ENCODE data around the gene VEGFA.

Gene VEGFA

DNA sequence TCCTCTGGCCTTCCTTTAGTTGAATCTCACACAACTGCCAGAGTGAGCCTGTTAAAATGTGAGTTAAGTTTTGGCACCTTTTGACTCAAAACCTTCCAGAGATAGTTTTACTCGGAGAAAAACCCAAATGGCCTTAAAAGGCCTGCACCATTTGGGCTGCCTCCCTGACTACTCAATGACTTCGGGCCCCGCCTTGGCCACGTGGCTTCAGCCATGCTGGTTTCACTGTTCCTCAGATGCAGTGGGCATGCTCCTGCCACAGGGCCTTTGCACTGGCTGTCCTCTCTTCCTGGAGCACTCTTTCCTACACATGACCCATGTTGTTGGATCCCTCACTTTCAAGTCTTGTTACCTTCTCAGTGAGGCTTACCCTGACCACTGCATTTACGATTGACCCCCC, 18.3 kb downstream of the VEGFA start:
- DNase-seq, result no peak

DNA sequence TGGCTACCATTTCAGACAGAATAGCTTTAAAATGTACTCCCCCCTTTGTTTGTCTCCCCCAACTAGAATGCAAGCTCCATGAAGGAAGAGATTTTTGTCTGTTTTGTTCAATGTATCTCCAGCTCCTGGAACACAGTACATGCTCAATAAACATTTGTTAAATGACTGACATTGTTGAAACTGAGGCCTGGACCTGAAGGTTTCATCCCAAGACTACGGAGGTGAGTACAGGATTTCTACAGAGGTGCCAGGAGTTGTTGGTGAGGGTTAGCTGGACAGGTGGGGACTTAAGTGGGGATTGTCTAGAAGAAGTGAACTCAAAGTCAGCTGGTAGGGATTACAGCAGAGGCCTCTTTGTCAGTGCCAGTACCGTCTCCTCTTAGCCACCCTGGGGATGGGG, 19.4 kb downstream of the VEGFA start:
- no peak for DNase-seq

DNA sequence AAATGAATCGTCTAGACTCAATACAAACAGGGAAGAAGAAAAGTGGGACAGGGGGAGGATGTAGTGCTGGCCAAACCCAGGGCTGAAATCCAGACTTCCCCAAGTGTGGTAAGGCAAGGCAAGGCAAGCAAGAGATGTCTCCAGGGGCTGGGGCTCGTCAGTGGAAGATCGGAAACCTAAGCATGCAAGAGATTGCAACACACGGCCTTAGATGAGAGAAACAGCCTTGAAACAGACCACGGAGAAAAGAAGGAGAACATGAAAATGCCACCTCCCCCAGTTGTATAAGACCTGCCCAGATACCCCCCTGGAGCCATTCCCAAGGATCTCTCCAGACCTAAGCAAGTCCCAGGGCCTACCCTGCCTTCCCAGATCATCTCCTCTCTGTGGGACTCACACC, 20.0 kb downstream of the VEGFA start:
- DNase-seq, result no peak

DNA sequence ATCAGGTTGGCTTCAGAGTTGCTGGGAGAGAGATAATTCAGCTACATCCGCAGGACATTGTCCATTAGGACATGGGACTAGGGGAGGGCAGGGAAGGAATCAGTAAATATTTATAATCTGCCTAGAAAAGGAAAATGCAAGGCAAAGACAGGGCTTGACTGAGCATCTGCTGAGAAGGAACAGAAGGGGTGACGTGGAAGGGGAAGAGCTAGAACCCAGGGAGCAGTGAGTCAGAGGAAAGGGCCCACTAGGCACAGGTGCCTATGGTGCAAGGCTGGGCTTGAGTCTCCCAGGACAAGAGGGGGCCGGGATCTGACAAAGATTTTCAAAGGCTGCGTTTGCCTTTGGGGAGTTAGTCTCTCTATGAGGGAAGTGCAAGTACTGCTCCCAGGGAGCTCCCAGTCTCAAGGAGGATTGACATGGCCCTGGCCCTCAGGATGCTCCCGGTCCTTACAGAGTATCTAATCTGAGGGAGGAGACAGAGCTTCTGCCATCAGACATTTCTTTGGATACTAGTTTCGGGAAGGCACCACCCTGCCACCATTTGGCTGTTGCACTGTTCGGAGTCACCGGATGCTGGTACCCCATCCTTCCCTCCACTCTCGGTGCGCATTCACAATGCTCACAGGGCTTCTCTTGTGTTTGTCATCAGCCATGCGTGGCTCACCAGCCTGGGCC, 21.9 kb downstream of the VEGFA start:
- no peak for DNase-seq

DNA sequence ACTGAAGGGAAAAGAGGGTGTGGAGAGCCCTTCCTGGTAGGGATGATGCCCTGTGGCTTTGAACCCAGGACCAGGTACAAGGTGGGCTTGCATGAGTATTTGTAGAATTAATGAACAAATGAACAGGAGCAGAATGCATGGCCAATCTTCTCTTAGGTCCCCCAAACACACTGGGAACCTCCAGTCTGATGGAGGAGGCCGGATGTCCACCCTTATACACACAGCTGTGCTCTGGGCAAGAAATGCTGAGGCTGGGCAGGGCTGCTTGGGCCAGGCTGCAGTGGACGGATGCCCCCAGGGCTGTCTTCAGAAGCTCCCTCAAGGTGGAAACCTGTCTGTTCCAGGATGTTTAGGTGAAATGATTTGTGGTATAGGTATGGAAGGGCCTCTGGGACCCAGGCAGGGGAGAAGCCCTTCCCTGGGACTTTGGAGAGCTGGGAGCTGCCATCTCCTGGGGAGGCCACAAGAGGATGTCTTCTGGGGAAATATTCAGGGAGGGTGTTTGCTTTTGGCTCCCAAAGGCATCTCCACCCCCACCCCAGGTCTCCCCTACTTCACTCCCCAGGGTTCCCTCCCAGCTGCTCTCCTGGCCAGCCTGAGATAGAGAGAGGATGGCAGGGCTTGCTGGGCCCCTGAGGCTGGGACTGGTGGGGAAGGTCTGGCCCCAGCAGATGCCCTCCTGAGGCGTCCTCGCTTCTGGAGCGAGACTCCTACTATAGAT, 23.3 kb downstream of the VEGFA start:
- no peak for DNase-seq

DNA sequence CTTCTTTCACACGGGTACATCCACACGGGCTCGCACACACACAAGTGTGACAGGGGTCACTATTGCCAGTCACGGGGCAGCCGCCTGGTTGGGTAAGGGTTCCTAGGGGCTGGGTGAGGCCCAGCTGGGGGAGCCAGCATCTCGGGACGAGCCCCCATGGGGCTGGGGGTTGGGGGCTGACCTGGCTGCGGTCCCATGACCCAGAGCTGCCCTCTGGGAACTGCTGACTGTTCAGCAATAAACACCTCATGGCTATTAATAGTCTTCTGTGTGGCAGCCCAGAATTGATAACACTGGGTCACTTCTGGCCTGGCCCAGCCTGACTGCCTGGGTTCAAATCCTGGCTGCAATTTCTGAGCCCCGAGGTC, 23.8 kb downstream of the VEGFA start:
- no peak for DNase-seq

DNA sequence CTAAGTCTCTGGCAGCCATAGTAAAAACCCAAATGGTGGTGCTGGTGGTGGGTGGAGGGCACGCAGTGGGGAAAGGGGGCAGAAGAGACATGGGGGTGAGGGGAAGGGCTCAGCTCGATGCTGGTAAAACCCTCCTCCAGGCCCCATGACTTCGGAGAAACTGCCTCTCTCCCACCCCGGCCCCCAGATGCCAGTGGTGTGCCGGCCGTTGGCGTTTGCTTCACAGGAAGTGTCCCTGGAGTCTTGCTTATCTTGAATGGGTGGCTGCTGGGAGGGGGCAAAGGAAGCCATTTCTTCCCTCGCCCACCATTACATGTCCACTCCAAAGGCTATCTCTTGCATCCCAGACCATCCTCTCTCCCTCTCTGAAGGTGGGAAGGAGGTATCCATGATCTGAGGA, 25.4 kb downstream of the VEGFA start:
- no peak for DNase-seq

DNA sequence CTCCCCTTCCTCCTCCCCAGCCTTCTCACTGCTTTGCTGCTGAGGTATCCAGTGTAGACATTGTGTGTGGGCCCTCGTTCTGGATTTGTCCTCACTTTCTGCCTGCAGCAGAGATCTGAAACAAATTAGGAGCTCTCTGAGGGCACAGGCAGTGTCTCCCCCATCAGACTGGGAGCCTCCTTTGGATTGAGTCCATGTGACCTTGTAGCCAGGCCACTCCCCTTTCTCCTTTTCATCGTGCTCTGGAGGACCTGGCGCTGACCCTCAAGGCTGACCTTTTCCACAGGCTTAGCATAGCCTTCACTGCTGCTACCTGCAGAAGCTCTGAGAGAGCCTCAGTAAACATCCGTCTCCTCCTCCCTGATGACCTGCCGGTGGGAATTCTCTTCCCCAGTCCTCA, 26.2 kb downstream of the VEGFA start:
- no peak for DNase-seq

DNA sequence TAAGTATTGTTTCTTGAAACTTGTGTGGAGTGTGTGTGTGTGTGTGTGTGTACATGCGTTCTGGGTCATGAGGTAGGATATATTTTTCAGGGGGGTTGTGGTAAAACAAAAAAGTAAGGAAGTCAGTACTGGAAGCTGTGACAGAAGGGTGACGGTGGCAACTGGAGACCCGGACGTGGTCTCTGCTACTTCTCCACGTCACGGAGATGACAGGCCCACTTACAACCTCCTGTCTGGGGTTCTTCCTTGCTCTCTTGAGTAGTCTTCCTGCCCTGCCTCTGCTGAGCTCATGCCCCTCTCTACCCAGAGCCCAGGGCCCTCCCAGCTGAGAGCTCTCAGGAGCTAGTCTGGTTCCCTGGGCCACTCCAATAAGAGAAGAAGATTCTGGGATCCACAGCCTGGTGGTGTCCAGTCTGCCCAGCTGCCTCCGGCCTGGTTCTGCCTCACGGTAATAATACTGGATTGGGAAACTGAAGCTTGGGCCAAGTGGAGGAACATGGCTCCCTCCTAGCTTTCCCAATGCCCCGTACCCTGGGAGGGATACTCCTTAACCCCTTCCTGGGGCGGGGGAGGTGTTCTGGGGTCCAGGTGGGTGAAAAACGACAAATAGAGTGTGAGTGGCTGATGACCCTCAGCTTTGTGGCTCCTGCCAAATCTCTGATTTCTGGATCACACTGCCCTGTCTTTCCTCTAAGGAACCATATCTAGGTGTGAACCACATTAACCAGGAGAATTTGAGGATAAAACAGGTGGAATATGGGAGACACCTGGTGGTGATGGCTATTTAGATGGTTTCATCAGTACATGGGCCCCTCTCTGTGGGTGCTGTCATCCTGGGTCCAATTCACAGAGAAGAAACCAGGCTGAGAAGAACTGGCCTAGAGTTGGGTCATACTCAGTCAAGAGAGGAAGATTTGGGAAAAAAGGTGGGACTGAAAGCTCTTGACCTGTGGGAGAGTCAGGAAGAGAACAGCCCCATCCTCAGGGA, 27.2 kb downstream of the VEGFA start:
- DNase-seq, result no peak

DNA sequence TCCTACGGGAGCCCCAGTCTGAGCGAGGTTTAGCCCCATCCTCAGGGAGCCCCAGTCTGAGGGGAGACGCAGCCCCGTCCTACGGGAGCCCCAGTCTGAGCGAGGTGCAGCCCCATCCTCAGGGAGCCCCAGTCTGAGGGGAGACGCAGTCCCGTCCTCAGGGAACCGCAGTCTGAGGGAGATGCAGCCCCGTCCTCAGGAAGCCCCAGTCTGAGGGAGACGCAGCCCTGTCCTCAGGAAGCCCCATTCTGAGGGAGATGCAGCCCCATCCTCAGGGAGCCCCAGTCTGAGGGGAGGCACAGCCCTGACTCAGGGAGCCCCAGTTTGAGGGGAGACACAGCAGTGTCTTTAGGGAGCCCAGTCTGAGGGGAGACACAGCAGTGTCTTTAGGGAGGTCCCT, 27.9 kb downstream of the VEGFA start:
- DNase-seq, result no peak

DNA sequence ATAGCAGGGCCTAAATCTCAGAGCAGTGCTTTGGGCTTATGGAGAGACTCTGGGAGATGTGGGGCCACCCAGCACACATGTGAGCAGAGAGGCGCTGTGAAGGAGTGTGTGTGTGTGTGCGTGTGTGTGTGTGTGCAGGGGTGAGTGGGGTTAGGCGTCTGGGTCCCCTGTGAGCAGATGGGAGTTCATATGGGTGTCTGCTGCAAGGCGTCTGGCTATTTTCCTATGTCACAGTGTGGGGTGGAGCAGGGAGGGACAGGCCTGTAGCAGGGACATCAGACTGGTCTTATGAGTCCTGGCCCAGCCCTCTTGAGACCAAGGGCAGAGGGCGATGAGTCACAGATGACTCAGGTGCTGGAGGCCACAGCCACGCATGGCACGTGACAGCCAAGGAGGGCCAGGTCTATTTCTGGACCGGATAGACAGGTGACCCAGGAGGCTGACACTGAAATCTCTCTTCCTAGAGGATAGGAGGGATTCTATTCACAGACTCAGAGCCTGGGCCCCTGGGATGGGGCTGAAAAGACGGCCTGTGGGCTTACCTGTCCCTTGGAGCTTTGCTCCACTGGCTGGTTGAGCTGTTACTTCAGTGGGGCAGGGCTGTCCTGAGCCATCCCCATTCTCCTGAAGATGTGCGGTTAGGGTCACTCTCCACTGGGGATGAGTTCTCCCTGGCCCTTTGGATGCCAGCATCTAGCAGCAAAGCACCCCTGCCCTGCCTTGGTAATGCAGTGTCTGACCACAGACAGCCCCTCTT, 28.9 kb downstream of the VEGFA start:
- DNase-seq, result peak; percentile 31

DNA sequence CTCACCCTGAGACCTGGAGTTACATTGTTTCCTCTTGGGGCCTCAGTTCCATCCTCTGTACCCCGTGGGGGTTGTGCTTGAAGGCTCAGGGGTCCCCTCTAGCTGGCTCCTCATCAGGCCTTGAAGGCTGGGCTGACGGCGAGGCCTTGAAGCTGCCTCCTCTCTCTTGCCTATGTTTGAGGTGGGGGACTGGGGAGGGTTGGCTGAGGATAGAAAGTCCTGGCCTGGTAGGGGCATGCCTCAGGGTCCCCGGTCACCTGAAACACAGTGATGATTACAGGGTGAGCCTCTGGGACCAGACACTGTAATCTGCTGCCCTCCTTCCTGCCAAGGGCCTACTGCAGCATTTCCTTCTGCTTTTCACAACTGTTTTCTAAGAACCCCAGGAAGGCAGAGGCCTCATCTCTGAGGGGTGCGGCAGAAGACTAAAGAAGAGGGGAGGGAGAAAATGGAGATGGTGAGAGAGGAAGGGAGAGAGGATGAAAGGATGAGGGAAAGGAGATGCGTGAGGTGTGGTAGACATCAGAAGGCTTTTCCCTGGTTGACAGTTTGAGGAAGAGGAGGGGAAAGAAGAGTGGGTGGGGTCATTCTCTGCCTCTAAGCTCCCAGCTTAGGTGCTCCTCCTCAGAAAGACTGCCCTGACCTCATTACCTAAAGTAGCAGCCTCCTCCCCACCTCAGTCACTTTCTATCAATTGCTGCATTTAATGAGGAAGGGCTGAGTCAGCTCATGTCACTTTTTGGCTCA, 29.7 kb downstream of the VEGFA start:
- no peak for DNase-seq

DNA sequence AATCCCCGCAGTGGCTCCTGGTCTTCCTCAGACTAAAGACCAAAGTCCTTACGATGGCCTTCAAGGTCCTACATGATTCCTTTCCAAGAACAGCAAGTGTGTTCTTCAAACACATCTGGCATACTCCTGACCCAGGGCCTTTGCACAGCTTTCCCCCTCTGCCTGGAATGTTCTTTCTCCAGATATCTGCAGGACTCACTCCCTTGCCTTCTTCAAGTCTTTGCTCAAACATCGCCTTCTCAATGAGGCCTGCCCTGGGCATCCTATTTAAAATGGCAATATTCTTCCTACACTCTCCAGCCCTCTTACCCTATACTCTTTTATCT, 30.2 kb downstream of the VEGFA start:
- no peak for DNase-seq

DNA sequence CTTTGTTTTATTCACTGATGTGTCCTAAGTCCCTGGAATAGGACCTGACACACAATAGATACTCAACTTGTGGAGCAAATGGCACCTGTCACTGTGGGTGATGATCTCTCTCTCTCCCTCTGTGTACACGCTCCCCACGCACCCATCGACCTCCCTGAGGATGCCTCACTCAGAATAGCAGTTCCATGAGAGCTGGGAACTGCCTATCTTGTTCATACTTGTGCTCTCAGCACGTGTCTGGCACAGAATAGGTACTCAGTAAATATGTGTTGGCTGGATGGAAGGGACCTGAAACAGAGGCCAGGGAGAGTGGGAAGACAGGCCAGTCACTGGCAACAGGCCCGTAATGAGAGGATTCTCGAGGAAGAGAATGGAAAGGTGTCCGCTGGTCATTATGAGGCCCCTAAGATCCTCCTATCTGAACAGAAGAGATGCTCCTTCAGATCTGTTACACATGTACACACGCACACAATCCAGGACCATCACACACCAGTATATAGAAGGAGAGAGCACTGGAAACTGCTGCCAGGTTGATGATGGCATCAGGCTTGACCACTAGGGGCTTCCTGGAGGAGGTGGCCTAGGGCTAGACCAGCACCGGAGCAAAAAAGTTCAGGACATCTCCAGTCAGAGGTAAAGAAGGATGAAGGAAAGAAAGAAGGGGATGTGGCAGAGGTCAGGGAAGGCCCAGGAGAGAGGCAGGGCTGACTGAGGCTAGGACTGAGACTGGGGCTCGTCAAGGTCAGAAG, 30.9 kb downstream of the VEGFA start:
- DNase-seq, result no peak

DNA sequence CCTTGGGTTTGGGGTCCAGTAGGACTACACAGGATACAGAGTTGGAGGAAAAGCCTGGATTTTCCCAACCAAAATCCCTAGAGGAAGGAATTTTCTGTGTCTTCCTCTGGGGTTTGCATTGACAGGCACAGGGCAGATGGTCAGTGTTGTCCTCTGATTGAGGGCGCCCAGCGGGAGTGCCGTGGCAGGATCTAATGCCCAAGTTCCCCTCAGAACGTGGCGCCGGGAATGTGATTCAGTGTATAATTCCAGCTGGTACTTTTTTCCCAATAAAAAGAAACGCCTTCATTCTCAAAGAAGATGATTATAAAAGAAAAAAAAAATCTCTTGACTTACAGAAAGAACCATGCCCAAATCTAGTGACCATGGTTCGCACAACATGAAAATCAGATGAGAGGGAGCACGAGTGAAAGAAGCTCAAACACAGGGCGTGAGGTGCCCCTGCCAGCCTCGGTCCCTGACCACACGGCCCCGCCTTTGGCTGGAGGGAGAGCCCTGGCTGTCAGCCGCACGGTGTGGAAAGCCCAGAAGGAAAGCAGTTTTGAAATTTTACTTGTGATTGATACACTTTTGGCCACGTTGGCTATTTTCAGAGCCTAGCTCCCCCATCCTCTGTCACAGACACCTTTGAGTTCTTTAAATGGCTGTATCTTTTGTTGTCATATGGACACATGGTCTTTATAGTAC, 31.6 kb downstream of the VEGFA start:
- no peak for DNase-seq

DNA sequence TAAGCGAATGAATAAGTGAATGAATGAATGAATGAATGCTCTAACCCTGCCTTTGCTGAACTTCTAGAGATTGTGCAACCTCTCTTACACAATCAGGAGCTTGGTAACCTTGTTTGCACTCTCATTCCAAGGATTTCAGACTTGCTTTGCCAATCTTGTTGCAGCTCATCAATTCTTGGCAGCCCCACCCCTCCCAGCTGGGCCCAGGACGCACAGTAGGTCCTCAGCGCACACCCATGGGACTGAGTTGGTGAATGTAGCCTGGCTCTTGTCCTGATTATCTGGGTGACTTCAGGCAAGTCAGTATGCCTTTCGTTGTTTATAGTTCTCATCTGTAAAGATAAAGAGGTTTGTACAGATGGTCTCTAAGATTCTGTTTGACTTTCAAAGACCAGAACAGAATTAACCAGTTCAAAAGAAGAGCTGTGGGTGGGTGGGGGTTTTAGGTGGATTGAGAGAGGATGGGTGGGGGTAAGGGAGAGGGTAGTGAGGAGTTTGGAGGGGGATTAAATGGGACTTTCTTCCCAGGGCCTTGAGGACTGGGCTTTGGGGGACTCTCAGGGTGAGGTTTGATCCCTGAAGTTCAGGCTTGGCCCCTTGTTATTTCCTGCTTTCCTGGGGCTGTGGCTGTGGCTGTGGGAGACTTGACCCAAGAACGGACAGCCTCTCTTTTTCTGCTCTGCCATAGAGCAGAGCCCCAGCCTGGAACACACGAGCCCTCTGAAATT, 33.2 kb downstream of the VEGFA start:
- no peak for DNase-seq

DNA sequence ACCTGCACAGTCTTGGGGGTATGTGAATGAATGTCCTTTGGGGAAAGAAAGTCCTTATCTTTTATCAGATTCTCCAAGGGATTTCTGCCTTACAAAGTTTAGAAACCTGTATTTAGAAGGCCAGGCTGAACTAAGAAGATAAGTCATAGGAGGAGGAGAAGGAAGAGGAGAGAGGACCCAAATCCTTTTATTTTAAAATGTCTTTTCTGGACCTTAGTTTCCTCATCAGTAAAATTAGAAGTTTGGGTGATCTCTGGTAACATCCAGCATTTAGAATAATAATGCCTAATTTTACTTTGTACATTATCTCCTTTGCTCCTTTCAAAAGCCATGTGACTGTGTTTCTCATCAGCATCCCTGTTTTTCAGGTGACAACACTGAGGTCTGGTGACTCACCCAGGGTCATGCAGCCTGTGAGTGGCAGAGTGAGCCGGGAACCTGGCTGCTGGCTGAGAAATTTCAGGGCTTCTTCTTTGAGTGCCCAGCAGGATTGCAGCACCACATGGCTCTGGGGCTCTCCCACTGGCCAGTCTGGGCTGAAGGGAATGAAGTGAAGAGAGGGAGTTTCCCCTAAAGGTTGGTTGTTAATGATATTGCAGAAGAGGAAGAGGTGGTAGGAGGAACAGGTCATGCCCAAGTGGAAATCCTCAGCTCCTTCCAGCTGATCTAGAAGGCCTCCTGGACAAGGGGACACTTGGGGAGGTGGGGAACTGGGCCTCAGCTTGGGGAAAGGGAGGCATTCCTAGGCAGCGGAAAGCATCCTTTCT, 34.0 kb downstream of the VEGFA start:
- peak; percentile 32 for DNase-seq

DNA sequence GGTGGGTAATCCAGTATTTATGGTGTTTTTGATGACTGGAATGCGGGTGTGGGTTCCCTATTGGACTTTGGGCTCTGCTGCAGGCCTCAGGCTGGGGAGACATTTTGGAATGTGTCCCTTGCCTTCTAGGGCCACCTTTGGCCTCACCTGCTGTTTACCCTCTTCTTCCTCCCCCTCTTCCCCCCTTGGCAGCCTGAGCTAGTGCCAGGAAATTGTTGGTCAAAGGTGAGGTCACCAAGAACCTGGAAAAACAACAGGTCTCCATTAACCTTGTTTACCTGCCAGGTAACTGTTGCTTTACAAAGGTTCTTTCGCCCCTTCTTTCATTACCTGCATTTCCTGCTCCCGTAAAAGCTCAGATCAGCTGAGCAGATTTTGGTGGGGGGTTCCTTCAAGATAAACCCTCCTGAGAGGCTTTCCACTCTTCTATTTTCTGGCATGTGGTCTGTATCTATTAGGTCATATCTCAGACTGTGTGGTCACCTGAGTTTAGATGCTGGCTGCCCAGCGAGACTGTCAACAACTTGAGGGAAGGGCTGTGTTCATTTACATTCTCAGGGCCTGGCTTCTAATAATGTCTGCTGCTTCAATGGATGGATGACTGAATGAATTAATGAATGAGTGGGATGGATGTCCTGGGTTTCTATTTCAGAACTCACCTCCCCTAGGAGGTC, 34.7 kb downstream of the VEGFA start:
- no peak for DNase-seq

DNA sequence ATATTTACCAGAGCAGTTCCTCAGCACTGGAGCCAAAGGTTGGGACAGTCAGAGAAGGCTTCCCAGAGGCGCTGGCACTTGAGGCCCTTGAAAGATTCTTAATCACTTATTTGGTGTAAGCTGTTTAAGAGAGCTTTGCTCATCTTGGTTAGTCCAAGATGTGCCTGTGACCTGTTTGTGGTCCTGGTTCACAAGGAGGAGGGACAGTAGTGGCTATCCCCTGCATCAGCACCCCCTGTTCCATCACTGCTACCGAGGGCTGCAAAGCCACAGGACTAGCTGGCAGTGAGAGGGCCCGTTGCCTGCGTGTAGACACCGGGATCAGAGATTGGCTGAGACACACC, 35.7 kb downstream of the VEGFA start:
- DNase-seq, result no peak
